ENCODE results near the gene CELF4.

Gene CELF4

DNA sequence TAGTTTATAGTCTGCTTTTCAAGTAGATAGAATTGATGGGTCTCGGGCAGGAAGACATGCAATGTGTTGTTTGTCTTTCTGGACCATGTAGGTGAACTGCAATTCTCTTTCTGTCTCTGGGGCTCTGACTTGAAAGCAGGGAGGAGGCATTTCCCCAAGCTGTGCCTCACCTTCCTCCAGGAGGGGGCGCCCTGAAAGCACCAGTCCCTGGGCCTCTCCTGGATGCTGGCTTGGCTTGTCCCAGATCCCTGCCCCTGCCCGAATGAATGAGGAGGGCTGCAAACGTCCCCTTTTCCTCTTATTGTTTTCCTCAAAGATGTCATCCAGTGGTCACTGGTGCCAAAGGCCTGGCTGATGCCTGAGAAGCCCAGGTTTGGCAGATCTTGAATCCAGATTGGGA is 270.6 kb downstream of the CELF4 start:
- TF ChIP-seq YY1 (IDR thresholded peaks at IDR 0.05; ENCODE audit: low read depth) (no peak), RAD21 (IDR thresholded peaks at IDR 0.05; ENCODE audit: low read depth) (peak; percentile 62)
- TF ChIP-seq, protein P1, sequence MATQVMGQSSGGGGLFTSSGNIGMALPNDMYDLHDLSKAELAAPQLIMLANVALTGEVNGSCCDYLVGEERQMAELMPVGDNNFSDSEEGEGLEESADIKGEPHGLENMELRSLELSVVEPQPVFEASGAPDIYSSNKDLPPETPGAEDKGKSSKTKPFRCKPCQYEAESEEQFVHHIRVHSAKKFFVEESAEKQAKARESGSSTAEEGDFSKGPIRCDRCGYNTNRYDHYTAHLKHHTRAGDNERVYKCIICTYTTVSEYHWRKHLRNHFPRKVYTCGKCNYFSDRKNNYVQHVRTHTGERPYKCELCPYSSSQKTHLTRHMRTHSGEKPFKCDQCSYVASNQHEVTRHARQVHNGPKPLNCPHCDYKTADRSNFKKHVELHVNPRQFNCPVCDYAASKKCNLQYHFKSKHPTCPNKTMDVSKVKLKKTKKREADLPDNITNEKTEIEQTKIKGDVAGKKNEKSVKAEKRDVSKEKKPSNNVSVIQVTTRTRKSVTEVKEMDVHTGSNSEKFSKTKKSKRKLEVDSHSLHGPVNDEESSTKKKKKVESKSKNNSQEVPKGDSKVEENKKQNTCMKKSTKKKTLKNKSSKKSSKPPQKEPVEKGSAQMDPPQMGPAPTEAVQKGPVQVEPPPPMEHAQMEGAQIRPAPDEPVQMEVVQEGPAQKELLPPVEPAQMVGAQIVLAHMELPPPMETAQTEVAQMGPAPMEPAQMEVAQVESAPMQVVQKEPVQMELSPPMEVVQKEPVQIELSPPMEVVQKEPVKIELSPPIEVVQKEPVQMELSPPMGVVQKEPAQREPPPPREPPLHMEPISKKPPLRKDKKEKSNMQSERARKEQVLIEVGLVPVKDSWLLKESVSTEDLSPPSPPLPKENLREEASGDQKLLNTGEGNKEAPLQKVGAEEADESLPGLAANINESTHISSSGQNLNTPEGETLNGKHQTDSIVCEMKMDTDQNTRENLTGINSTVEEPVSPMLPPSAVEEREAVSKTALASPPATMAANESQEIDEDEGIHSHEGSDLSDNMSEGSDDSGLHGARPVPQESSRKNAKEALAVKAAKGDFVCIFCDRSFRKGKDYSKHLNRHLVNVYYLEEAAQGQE (IDR thresholded peaks at IDR 0.05; ENCODE audit: low read depth): no peak

DNA sequence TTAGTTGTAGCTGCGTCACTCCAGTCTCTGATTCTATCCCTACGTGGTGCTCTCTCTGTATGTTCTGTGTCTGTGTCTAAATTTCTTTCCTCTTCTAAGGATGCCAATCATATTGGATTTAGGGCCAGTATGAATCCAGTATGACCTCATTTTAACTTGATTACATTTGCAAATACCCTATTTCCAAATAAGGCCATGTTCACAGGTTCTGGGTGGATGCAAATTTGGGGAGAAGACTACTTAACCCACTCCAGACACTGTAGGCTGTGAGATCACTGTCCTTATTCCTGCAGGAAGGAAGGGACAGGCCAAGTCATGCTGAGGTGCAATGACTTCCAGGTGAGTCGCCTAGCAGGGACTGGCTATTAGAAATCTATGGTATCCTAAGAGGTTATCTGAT is 272.2 kb downstream of the CELF4 start:
- TF ChIP-seq EP300 (IDR thresholded peaks at IDR 0.05; ENCODE audit: borderline replicate concordance) (no peak), NFIC (IDR thresholded peaks at IDR 0.05) (no peak), CEBPB (IDR thresholded peaks at IDR 0.05) (no peak), ZBTB7A (IDR thresholded peaks at IDR 0.05; ENCODE audit: low read depth) (no peak), RAD21 (IDR thresholded peaks at IDR 0.05; ENCODE audit: low read depth) (no peak), TCF12 (IDR thresholded peaks at IDR 0.05; ENCODE audit: low read depth) (no peak), TEAD4 (IDR thresholded peaks at IDR 0.05) (no peak)
- TF ChIP-seq, protein P2, sequence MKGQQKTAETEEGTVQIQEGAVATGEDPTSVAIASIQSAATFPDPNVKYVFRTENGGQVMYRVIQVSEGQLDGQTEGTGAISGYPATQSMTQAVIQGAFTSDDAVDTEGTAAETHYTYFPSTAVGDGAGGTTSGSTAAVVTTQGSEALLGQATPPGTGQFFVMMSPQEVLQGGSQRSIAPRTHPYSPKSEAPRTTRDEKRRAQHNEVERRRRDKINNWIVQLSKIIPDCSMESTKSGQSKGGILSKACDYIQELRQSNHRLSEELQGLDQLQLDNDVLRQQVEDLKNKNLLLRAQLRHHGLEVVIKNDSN (IDR thresholded peaks at IDR 0.05): no peak

DNA sequence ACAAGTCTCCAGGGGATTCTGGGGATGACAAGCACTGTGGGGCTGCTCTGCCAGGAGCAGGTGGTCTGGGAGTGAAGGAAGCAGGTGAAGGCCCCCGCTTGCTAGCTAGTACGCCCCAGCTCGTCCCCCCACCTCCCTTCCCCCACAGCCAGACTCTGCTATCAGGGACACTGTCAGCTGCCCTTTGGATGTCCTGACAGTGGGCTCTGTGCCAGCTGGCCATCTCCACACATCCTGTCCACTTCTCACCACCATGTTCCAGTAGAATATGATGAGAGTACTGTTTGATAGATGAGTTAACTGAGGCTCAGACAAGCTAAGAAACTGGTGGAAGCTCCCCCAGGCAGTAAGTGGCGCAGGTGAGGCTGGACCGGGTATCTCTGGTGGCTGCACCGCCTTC is 276.2 kb downstream of the CELF4 start:
- no peak for TF ChIP-seq YY1 (IDR thresholded peaks at IDR 0.05; ENCODE audit: low read depth)
- TF ChIP-seq, protein P2 (IDR thresholded peaks at IDR 0.05): no peak
- TF ChIP-seq ZBTB7A (IDR thresholded peaks at IDR 0.05; ENCODE audit: low read depth): no peak
- no peak for TF ChIP-seq NFIC (IDR thresholded peaks at IDR 0.05)
- TF ChIP-seq TAF1 (IDR thresholded peaks at IDR 0.05; ENCODE audit: low read depth): no peak
- TF ChIP-seq EGR1 (IDR thresholded peaks at IDR 0.05): no peak
- no peak for TF ChIP-seq TCF12 (IDR thresholded peaks at IDR 0.05; ENCODE audit: low read depth)
- TF ChIP-seq, protein P3, sequence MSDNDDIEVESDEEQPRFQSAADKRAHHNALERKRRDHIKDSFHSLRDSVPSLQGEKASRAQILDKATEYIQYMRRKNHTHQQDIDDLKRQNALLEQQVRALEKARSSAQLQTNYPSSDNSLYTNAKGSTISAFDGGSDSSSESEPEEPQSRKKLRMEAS (IDR thresholded peaks at IDR 0.05): no peak
- no peak for TF ChIP-seq EP300 (IDR thresholded peaks at IDR 0.05; ENCODE audit: borderline replicate concordance)
- TF ChIP-seq RAD21 (IDR thresholded peaks at IDR 0.05; ENCODE audit: low read depth): no peak

DNA sequence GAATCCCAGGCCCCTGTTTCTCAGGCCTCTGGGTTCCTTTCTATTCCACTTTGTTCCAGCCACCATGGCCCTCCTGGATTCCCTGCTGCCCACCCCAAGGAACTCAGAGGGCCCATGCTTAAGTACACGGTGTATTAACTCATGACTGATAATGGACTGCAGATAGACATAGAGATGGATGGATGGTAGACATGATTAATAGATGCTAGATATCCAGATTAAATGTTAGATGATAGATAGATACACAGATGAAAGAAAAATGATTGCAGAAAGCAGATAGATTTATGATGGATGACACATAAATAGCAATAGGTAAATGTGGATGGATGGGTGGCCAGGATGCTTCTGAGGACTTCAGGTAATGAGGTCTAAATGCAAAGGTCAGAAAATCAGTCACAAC is 278.0 kb downstream of the CELF4 start:
- TF ChIP-seq CEBPB (IDR thresholded peaks at IDR 0.05) (no peak), ZBTB7A (IDR thresholded peaks at IDR 0.05; ENCODE audit: low read depth) (no peak), NFIC (IDR thresholded peaks at IDR 0.05) (no peak)

DNA sequence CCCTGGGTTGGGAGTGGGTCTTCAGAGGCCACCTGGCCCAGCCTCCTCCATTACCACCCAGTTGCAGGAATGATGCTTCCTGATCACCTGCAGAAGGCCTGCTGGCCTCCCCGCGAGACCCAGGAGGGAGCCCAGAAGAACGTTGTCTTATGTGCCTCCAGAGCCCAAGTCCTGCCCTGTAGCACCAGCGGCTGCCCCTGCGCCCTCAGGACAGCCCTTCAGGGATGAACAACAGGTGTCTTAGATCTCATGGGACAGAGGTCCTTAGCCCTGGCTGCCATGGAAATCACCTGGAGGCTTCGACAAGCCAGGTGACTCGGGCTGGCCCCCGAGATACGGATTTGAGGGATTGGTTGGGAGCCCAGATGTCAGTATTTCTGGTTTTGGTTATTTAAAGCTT is 278.8 kb downstream of the CELF4 start:
- no peak for TF ChIP-seq NFIC (IDR thresholded peaks at IDR 0.05)
- TF ChIP-seq CREB1 (IDR thresholded peaks at IDR 0.05; ENCODE audit: low read depth): no peak
- TF ChIP-seq ZBTB7A (IDR thresholded peaks at IDR 0.05; ENCODE audit: low read depth): no peak
- TF ChIP-seq, protein P3 (IDR thresholded peaks at IDR 0.05): no peak
- no peak for TF ChIP-seq TCF12 (IDR thresholded peaks at IDR 0.05; ENCODE audit: low read depth)
- no peak for TF ChIP-seq EP300 (IDR thresholded peaks at IDR 0.05; ENCODE audit: borderline replicate concordance)
- TF ChIP-seq, protein P2 (IDR thresholded peaks at IDR 0.05): no peak
- no peak for TF ChIP-seq TAF1 (IDR thresholded peaks at IDR 0.05; ENCODE audit: low read depth)
- TF ChIP-seq, protein P1 (IDR thresholded peaks at IDR 0.05; ENCODE audit: low read depth): no peak
- TF ChIP-seq EGR1 (IDR thresholded peaks at IDR 0.05): no peak
- TF ChIP-seq RAD21 (IDR thresholded peaks at IDR 0.05; ENCODE audit: low read depth): no peak
- no peak for TF ChIP-seq FOXM1 (IDR thresholded peaks at IDR 0.05; ENCODE audit: borderline replicate concordance, low read depth)
- no peak for TF ChIP-seq TEAD4 (IDR thresholded peaks at IDR 0.05)
- TF ChIP-seq YY1 (IDR thresholded peaks at IDR 0.05; ENCODE audit: low read depth): no peak
- no peak for TF ChIP-seq CEBPB (IDR thresholded peaks at IDR 0.05)

DNA sequence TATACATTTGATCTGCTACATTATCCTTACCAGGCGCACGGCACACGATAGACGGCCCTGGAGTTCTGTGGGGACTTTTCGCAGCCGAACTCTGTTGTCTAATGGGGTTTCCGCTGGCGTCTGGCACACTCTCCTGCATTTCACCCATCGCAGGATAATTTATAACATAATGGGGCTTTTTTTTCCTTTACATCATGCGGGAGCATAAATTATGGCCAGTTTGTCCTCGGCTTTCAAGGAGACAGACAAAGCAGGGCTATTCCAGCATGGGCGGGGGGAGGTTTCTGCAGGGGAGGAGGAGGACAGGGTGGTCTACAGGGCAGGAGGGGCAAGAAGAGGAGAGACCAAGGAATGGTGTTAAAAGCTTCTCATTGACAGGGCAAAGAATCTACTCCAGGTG is 279.8 kb downstream of the CELF4 start:
- TF ChIP-seq, protein P1 (IDR thresholded peaks at IDR 0.05; ENCODE audit: low read depth): no peak
- TF ChIP-seq, protein P3 (IDR thresholded peaks at IDR 0.05): no peak
- no peak for TF ChIP-seq ZBTB7A (IDR thresholded peaks at IDR 0.05; ENCODE audit: low read depth)
- TF ChIP-seq CREB1 (IDR thresholded peaks at IDR 0.05; ENCODE audit: low read depth): no peak
- no peak for TF ChIP-seq CEBPB (IDR thresholded peaks at IDR 0.05)
- no peak for TF ChIP-seq YY1 (IDR thresholded peaks at IDR 0.05; ENCODE audit: low read depth)
- no peak for TF ChIP-seq FOXM1 (IDR thresholded peaks at IDR 0.05; ENCODE audit: borderline replicate concordance, low read depth)
- no peak for TF ChIP-seq RAD21 (IDR thresholded peaks at IDR 0.05; ENCODE audit: low read depth)
- TF ChIP-seq NFIC (IDR thresholded peaks at IDR 0.05): no peak
- no peak for TF ChIP-seq EP300 (IDR thresholded peaks at IDR 0.05; ENCODE audit: borderline replicate concordance)
- no peak for TF ChIP-seq TEAD4 (IDR thresholded peaks at IDR 0.05)
- TF ChIP-seq EGR1 (IDR thresholded peaks at IDR 0.05): no peak
- no peak for TF ChIP-seq TCF12 (IDR thresholded peaks at IDR 0.05; ENCODE audit: low read depth)
- TF ChIP-seq TAF1 (IDR thresholded peaks at IDR 0.05; ENCODE audit: low read depth): no peak
- TF ChIP-seq, protein P2 (IDR thresholded peaks at IDR 0.05): no peak

Data from Ishikawa (cell line).